Liver (tissue), 3 donors: Measurements from ENCODE around the gene WFIKKN2.

Experiments
- CTCF ChIP-seq: fragments of 150-350 bp; IDR thresholded peaks from 2 replicates; pipeline ENCODE4 v1.5.1; 2017; ENCODE audit warnings: improper control_type of control experiment, low read depth, low read length; ENCODE audit not compliant: missing input control
- EGR1 ChIP-seq, 2 donors: IDR thresholded peaks; 2 replicates each; pipeline ENCODE4 v1.6.1; 2016 to 2018; ENCODE audit warnings: antibody characterized with exemption in 2 of 2, low read depth in 2 of 2
- FOXA1 ChIP-seq: IDR thresholded peaks from 2 replicates; pipeline ENCODE4 v1.6.1; 2016; ENCODE audit warnings: antibody characterized with exemption
- GABPA ChIP-seq, 2 donors: IDR thresholded peaks in 1 of 2; conservative IDR thresholded peaks in 1 of 2; 2 replicates each; pipeline ENCODE4 v1.6.1; 2016; ENCODE audit warnings: antibody characterized with exemption in 2 of 2, mild to moderate bottlenecking in 1 of 2, moderate library complexity in 1 of 2
- JUND ChIP-seq, 2 donors: IDR thresholded peaks; 2 replicates each; pipeline ENCODE4 v1.6.1; 2016; ENCODE audit warnings: antibody characterized with exemption in 2 of 2
- RAD21 ChIP-seq, 2 donors: IDR thresholded peaks; 2 replicates each; pipeline ENCODE4 v1.6.1; 2016; ENCODE audit warnings: antibody characterized with exemption in 2 of 2, mild to moderate bottlenecking in 2 of 2
- RXRA ChIP-seq, 2 donors: IDR thresholded peaks; 2 replicates each; pipeline ENCODE4 v1.6.1; 2017 to 2018; ENCODE audit warnings: antibody characterized with exemption in 2 of 2, mild to moderate bottlenecking in 1 of 2
- TAF1 ChIP-seq: conservative IDR thresholded peaks from 2 replicates; pipeline ENCODE4 v1.6.1; 2016; ENCODE audit warnings: antibody characterized with exemption, mild to moderate bottlenecking
- YY1 ChIP-seq: IDR thresholded peaks from 2 replicates; pipeline ENCODE4 v1.6.1; 2016; ENCODE audit warnings: antibody characterized with exemption, mild to moderate bottlenecking
- ZBTB33 ChIP-seq: IDR thresholded peaks from 2 replicates; pipeline ENCODE4 v1.6.1; 2016; ENCODE audit warnings: antibody characterized with exemption
- TF ChIP-seq, protein P1 (sequence below): IDR thresholded peaks from 2 replicates; pipeline ENCODE4 v1.6.1; 2016; ENCODE audit warnings: antibody characterized with exemption, mild to moderate bottlenecking
- TF ChIP-seq, protein P2 (sequence below): IDR thresholded peaks from 2 replicates; pipeline ENCODE4 v1.6.1; 2016; ENCODE audit warnings: antibody characterized with exemption
- donor health status: healthy.
- donor health status: healthy.

GRCh38 chr17:50815400-50815799 is 20.0 kb upstream of the WFIKKN2 start:
- TF ChIP-seq GABPA (IDR thresholded peaks at IDR 0.05 in 1 of 2, conservative IDR thresholded peaks at IDR 0.05 in 1 of 2) (no peak), CTCF (no peak), EGR1 (IDR thresholded peaks at IDR 0.05; ENCODE audit: low read depth in 2 of 2) (no peak), ZBTB33 (no peak), RAD21 (IDR thresholded peaks at IDR 0.05) (no peak), YY1 (no peak), RXRA (IDR thresholded peaks at IDR 0.05) (no peak), TAF1 (no peak), JUND (IDR thresholded peaks at IDR 0.05) (no peak), FOXA1 (no peak)
- TF ChIP-seq, protein P1, sequence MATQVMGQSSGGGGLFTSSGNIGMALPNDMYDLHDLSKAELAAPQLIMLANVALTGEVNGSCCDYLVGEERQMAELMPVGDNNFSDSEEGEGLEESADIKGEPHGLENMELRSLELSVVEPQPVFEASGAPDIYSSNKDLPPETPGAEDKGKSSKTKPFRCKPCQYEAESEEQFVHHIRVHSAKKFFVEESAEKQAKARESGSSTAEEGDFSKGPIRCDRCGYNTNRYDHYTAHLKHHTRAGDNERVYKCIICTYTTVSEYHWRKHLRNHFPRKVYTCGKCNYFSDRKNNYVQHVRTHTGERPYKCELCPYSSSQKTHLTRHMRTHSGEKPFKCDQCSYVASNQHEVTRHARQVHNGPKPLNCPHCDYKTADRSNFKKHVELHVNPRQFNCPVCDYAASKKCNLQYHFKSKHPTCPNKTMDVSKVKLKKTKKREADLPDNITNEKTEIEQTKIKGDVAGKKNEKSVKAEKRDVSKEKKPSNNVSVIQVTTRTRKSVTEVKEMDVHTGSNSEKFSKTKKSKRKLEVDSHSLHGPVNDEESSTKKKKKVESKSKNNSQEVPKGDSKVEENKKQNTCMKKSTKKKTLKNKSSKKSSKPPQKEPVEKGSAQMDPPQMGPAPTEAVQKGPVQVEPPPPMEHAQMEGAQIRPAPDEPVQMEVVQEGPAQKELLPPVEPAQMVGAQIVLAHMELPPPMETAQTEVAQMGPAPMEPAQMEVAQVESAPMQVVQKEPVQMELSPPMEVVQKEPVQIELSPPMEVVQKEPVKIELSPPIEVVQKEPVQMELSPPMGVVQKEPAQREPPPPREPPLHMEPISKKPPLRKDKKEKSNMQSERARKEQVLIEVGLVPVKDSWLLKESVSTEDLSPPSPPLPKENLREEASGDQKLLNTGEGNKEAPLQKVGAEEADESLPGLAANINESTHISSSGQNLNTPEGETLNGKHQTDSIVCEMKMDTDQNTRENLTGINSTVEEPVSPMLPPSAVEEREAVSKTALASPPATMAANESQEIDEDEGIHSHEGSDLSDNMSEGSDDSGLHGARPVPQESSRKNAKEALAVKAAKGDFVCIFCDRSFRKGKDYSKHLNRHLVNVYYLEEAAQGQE, result no peak
- TF ChIP-seq, protein P2, sequence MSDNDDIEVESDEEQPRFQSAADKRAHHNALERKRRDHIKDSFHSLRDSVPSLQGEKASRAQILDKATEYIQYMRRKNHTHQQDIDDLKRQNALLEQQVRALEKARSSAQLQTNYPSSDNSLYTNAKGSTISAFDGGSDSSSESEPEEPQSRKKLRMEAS, result no peak
